Left lung (tissue), 10 donors: ENCODE results near the gene BID. TPM values are rescaled to one million over a fixed set of nuclear protein-coding genes. Genes with fewer than 3 reads are reported as not detected.

Experiments used
- ATAC-seq: fragments of 200-7000 bp; cut with Tn5 transposase; one replicate; pipeline ENCODE4 v1.9.1; 2020; ENCODE audit warnings: moderate library complexity
- DNase-seq, 4 donors: peaks; one replicate each; pipeline ENCODE4 v3.0.0-alpha.2; 2013 to 2020
- H3K27ac ChIP-seq, 2 donors: fragments of 200-600 bp; sonication (generic) in 1 of 2; one replicate each; pipeline versions ENCODE4 v1.5.0 to v1.8.0; 2020 to 2021
- H3K27me3 ChIP-seq, 2 donors: fragments of 200-600 bp; sonication (generic) in 1 of 2; one replicate each; pipeline versions ENCODE4 v1.5.0 to v1.8.0; 2020 to 2021
- H3K36me3 ChIP-seq, 2 donors: fragments of 200-600 bp; sonication (generic) in 1 of 2; one replicate each; pipeline versions ENCODE4 v1.5.0 to v1.8.0; 2020 to 2021
- H3K4me1 ChIP-seq, 2 donors: fragments of 200-600 bp; one replicate each; pipeline ENCODE4 v1.8.0; 2021
- H3K4me3 ChIP-seq, 2 donors: fragments of 200-600 bp; sonication (generic) in 1 of 2; one replicate each; pipeline versions ENCODE4 v1.5.0 to v1.8.0; 2020 to 2021; ENCODE audit warnings: mild to moderate bottlenecking in 1 of 2
- H3K9me3 ChIP-seq, 2 donors: fragments of 200-600 bp; sonication (generic) in 1 of 2; one replicate each; pipeline versions ENCODE4 v1.5.0 to v1.8.0; 2020 to 2021
- intact Hi-C, 2 donors: fragments of 100-400 bp; cut with DNase I; formaldehyde crosslinking; loops; one replicate each; pipeline versions ENCODE4 v1.11.2 to v1.14.2; 2022
- polyA plus RNA-seq, 6 donors: library from polyadenylated mRNA; unstranded; fragments of 120-200 nt; gene quantifications; one replicate each; pipeline ENCODE4 v1.2.1, GENCODE V29; 2013; ENCODE audit not compliant: insufficient read length in 6 of 6
- total RNA-seq, 2 donors: library from RNA; stranded (reverse); fragmentation: NEBNext Ultra II Directional; extraction: Animal tissue kit (Norgen Biotek cat#: 25700); gene quantifications; one replicate each; pipeline ENCODE4 v1.2.1, GENCODE V29; 2021
- TF ChIP-seq, protein P1 (sequence below), 2 donors: fragments of 200-600 bp; sonication (generic) in 1 of 2; IDR thresholded peaks; one replicate each; pipeline versions ENCODE4 v1.5.0 to v1.8.0; 2021; ENCODE audit warnings: antibody characterized with exemption in 2 of 2
- donor health status: DM: no; HTN: yes; CAD: no.
- donor health status: DM: no; HTN: no; CAD: no.

Gene BID
- total and polyA plus RNA-seq, 8 donors, result 18.1 to 33.5 (median 21.0) TPM

DNA sequence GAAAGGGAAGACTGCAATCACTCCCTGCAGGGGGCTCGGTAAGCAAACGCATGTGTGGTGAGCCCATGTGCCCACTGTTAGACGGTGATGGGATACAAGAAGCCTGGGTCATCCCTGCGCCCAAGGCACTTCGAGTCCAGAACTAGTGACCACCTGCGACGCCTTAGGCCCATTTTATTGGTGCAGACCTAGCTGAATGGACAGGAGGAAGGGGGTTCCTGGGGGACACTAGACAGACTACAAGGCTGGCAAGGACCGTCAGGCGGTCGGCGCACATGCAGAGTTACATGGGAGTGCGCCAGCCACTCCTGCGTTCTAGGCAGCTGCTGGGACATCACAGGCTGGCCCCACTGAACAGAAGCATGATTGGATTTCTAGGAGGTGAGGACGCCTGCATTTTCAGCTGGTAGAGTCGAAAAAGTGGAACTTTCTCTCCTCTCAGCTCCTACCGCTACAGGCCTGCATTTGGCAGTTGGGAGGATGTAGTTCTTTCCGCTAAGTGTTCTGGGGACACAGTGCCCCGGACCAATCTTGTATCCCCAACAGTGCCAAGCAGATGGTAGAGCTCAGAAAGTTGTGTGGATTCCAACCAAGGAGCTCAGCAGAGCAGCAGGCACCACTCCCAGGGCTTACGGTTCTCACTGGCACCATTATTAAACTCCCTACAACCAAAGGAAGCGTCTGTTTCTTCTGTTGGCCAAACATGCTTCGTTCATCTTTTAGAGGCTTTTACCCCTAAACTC, 35.7 kb downstream of the BID start:
- H3K36me3 ChIP-seq, result peaks cover 0 to 87% of the 10 kb centered on the region in 2 donors
- DNase-seq (no peak), ATAC-seq (no peak)
- H3K27ac ChIP-seq, result no peak overlapping the region
- intact Hi-C loops, result no loop called here
- TF ChIP-seq, protein P1, sequence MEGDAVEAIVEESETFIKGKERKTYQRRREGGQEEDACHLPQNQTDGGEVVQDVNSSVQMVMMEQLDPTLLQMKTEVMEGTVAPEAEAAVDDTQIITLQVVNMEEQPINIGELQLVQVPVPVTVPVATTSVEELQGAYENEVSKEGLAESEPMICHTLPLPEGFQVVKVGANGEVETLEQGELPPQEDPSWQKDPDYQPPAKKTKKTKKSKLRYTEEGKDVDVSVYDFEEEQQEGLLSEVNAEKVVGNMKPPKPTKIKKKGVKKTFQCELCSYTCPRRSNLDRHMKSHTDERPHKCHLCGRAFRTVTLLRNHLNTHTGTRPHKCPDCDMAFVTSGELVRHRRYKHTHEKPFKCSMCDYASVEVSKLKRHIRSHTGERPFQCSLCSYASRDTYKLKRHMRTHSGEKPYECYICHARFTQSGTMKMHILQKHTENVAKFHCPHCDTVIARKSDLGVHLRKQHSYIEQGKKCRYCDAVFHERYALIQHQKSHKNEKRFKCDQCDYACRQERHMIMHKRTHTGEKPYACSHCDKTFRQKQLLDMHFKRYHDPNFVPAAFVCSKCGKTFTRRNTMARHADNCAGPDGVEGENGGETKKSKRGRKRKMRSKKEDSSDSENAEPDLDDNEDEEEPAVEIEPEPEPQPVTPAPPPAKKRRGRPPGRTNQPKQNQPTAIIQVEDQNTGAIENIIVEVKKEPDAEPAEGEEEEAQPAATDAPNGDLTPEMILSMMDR (IDR thresholded peaks at IDR 0.05), result no peak
- H3K4me3 ChIP-seq, result no peak overlapping the region
- no peaks in the 10 kb centered on the region for H3K9me3 ChIP-seq
- no peaks in the 10 kb centered on the region for H3K27me3 ChIP-seq
- H3K4me1 ChIP-seq, result no peaks in the 10 kb centered on the region

DNA sequence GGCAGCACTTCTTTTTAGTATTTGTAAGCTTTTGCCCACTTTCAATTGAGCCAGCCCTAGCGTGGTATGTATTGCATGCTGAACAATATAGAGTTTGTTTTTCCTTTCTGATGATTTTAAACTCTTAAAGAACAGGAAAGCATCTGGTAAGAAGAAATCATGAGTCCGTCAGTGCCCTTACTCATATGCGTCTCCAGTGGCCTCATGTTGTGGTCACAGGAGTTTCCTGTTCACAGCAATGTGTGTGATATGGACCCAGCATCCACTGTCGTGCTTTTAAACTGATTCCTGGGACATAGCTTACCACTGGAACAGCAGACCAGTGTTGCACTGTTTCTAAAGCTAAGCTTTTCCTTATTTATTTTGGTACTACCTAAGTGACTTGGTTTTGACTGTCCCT, 40.1 kb downstream of the BID start:
- H3K4me1 ChIP-seq, result no peaks in the 10 kb centered on the region
- H3K36me3 ChIP-seq, result peaks cover 0 to 100% of the 10 kb centered on the region in 2 donors
- H3K27ac ChIP-seq, result no peak overlapping the region
- DNase-seq, result no peak
- intact Hi-C loops, result no loop called here
- ATAC-seq, result no peak
- no peaks in the 10 kb centered on the region for H3K27me3 ChIP-seq
- TF ChIP-seq, protein P1 (IDR thresholded peaks at IDR 0.05), result no peak
- no peaks in the 10 kb centered on the region for H3K9me3 ChIP-seq
- no peak overlapping the region for H3K4me3 ChIP-seq

DNA sequence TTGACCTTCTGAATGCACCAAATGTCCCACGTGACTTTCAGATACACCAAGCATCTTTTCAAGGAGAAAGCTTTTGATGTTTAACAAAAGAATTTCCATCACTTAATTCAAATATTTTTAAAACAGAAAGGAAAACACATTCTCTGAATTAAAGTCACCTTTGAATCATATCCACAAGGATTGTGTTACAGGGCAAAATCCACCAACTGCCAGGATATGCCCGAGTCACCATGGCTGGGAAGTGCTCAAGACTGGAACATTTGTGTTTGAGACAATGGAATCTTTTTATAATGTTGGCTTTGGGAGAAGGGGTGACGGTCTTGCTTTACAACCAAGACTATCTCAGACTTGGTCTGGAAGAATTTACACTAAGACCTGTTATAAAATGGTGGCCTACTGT, 40.8 kb downstream of the BID start:
- peaks cover 0 to 97% of the 10 kb centered on the region in 2 donors for H3K36me3 ChIP-seq
- no peaks in the 10 kb centered on the region for H3K9me3 ChIP-seq
- intact Hi-C loops, result no loop called here

DNA sequence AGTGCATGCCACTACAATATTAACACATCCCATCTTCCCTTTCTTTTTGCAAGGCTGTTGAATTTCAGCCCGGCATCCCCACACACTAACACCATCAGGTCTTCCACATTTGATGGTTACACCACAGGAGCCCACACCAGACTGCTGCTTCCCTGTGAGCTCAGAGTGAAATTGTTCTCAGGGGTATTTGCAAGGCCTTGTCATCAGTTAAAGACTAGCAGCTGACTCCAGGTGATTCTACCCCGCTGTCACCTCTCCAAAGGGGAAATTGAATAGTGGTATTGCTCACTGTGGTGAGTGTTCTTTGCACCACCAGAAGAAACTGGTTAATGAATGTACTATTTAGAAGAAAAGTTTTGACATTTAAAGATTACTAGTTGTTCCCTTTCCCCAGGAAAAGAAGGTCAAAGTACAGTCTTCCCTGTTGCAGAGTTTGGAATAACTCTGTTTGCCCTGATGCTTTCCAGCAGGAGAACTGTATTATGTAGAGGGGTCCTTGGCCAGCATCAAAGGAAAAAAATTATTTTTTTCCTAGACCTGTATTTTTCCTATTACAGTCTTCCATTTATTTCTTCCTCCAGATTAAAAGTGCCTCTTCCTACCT, 41.9 kb downstream of the BID start:
- H3K36me3 ChIP-seq, result peaks cover 0 to 97% of the 10 kb centered on the region in 2 donors
- intact Hi-C loops, result no loop called here

More for the DNA sequence above, 40.8 kb downstream of the BID start:
- DNase-seq (no peak), ATAC-seq (no peak)
- TF ChIP-seq, protein P1 (IDR thresholded peaks at IDR 0.05), result no peak
- no peaks in the 10 kb centered on the region for H3K4me1 ChIP-seq
- H3K4me3 ChIP-seq, result no peak overlapping the region
- no peak overlapping the region for H3K27ac ChIP-seq
- no peaks in the 10 kb centered on the region for H3K27me3 ChIP-seq

DNA sequence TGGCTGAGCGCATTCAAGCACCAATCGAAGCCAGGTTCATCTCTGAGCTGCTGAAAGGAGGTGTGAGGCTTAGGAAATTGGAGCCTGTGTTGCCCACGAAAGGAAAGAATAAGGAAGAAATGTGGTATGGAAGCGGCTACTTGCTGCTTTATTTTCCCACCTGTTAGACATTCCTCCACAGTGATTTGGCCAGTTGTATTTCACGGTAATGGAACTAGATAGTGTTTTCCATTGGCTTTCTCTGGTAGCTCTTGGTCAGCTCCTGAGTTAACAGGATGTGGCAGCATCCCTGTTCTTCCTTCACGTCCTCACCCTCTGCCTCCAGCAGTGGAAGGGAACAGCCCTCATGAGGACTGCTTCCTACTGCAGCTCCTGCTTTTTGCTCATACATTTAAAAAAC, 44.7 kb downstream of the BID start:
- TF ChIP-seq, protein P1 (IDR thresholded peaks at IDR 0.05), result no peak
- intact Hi-C loops, result no loop called here
- ATAC-seq, result no peak

More for the DNA sequence above, 41.9 kb downstream of the BID start:
- Histone ChIP-seq H3K9me3 (no peaks in the 10 kb centered on the region), H3K4me1 (no peaks in the 10 kb centered on the region), H3K27ac (no peak overlapping the region), H3K4me3 (no peak overlapping the region), H3K27me3 (no peaks in the 10 kb centered on the region)
- DNase-seq, result no peak
- TF ChIP-seq, protein P1 (IDR thresholded peaks at IDR 0.05), result no peak
- ATAC-seq, result no peak

More for the DNA sequence above, 44.7 kb downstream of the BID start:
- H3K4me1 ChIP-seq, result peaks cover 0 to 12% of the 10 kb centered on the region in 2 donors
- no peaks in the 10 kb centered on the region for H3K27me3 ChIP-seq
- H3K36me3 ChIP-seq, result peaks cover 0 to 79% of the 10 kb centered on the region in 2 donors
- no peak overlapping the region for H3K27ac ChIP-seq
- no peak overlapping the region for H3K4me3 ChIP-seq
- H3K9me3 ChIP-seq, result no peaks in the 10 kb centered on the region
- DNase-seq, result no peak
